ENCODE data around the gene SGK1. TPM values are rescaled to one million over a fixed set of nuclear protein-coding genes. Genes with fewer than 3 reads are reported as not detected.
A peak's percentile ranks its signal among the peaks of the same experiment; 100 is the strongest.

The SGK1 gene
- 7.2 TPM for total RNA-seq (ENCODE audit: unreplicated experiment)
- long read RNA-seq, partial matches to known transcripts, result 0 of 2 reads
- long read RNA-seq, other reads (novel, unspliced or antisense), result 0 of 2 reads

DNA sequence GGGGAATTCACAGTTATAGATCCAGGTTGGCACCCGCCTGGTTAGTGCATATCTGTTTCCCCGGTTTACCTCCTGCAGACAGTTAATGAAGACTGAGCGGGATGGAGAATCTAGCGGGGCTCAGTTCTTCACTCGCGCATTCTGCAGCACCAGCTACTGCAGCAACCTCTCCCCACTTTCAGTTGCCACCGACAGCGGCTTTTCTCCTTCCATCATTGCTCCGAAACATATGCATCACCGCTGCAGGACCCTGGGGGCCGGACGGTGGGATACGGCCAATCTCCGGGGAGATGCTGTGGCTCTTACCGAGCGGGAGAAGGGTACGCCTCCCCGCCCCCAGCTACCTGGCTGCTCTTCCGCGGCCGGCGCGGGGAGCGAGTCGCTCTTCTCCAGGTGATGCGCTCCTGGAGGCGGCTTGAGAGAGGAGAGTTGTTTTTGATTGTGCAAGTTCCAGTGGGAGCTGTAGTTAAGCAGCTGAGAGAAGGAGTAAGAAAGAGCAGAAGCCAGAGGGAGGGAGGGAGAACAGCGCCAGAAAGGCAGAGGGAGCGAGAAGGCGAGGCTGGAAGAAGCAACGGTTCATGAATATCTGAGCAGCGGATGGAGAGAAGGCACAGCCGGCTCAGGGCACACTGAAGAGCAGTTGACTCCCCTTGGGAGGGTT is at the start of gene SGK1:
Gene SGK1 (minus strand): TSS at position 642 of the 661 bp plus-strand sequence. CDS start 652 bp downstream, outside the sequence.
- H3K27ac Mint-ChIP-seq (ENCODE audit: unreplicated experiment), result no peak within 1 kb of the TSS
- TF ChIP-seq, protein P1, sequence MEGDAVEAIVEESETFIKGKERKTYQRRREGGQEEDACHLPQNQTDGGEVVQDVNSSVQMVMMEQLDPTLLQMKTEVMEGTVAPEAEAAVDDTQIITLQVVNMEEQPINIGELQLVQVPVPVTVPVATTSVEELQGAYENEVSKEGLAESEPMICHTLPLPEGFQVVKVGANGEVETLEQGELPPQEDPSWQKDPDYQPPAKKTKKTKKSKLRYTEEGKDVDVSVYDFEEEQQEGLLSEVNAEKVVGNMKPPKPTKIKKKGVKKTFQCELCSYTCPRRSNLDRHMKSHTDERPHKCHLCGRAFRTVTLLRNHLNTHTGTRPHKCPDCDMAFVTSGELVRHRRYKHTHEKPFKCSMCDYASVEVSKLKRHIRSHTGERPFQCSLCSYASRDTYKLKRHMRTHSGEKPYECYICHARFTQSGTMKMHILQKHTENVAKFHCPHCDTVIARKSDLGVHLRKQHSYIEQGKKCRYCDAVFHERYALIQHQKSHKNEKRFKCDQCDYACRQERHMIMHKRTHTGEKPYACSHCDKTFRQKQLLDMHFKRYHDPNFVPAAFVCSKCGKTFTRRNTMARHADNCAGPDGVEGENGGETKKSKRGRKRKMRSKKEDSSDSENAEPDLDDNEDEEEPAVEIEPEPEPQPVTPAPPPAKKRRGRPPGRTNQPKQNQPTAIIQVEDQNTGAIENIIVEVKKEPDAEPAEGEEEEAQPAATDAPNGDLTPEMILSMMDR (IDR thresholded peaks at IDR 0.05; ENCODE audit: unreplicated experiment), result no peak
- DNase-seq (ENCODE audit: low spot score), result peak; percentile 9
- peaks cover 2% of the 10 kb centered on the region for H3K4me1 Mint-ChIP-seq (ENCODE audit: unreplicated experiment)
- peaks cover 4% of the 10 kb centered on the region for H3K27me3 Mint-ChIP-seq (ENCODE audit: unreplicated experiment)
- H3K36me3 Mint-ChIP-seq (ENCODE audit: low read depth, unreplicated experiment), result no peaks in the 10 kb centered on the region
- no peaks in the 10 kb centered on the region for H3K9me3 Mint-ChIP-seq (ENCODE audit: unreplicated experiment)
- H3K4me3 Mint-ChIP-seq (ENCODE audit: unreplicated experiment), result peak within 1 kb of the TSS; percentile 39

DNA sequence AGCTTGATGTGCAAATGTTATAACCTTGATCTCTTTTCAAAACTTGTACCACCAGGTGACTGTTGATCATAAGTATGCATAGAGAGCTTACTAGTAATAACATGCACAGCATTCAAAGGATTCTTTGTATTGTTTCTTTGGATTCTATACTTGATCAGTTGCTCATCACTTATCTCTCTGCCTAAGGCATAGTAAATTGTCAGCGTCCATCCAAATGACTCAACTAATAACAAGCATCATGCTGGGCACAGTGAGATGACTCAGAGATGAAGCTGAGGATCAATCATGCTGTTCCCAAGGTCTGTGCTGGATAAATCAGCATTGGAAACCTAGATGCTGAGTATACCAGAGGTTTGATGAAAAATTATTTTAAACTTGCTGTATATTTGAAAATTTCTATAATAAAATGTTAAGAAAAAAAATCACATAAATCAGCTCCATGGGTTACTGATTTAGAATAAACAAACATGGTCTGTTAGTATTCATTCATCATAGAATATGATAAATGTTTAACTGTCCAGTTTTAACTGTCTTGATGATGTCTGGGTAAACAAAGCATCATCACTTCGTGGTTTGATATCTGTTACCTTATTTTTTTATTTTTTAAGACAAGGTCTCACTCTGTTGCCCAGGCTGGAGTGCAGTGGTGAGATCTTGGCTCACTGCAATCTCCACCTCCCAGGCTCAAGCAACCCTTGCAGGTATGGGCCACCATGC is 45.6 kb upstream of the SGK1 start:
- H3K27ac Mint-ChIP-seq (ENCODE audit: unreplicated experiment), result no peak overlapping the region

DNA sequence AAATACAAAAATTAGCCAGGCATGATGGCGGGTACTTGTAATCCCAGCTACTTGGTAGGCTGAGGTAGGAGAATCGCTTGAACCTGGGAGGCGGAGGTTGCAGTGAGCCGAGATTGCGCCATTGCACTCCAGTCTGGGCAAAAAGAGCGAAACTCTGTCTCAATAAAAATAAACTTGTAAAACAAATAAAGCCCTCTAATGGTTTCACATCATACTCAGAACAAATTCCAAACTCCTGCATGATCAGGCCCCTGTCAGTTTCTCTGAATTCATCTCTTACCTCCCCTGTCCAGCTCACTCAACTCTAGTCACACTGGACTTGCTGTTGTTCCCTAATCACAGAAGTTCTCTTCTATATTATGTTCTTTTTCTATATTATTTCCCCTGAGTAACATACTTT is 43.1 kb upstream of the SGK1 start:
- Mint-ChIP-seq H3K27me3 (ENCODE audit: unreplicated experiment) (no peaks in the 10 kb centered on the region), H3K27ac (ENCODE audit: unreplicated experiment) (no peak overlapping the region), H3K36me3 (ENCODE audit: low read depth, unreplicated experiment) (no peaks in the 10 kb centered on the region), H3K4me1 (ENCODE audit: unreplicated experiment) (no peaks in the 10 kb centered on the region), H3K9me3 (ENCODE audit: unreplicated experiment) (no peaks in the 10 kb centered on the region), H3K4me3 (ENCODE audit: unreplicated experiment) (no peak overlapping the region)
- TF ChIP-seq, protein P1 (IDR thresholded peaks at IDR 0.05; ENCODE audit: unreplicated experiment), result no peak
- DNase-seq (ENCODE audit: low spot score), result no peak

More for the DNA sequence above, 45.6 kb upstream of the SGK1 start:
- H3K4me1 Mint-ChIP-seq (ENCODE audit: unreplicated experiment), result no peaks in the 10 kb centered on the region
- no peak for DNase-seq (ENCODE audit: low spot score)
- no peaks in the 10 kb centered on the region for H3K9me3 Mint-ChIP-seq (ENCODE audit: unreplicated experiment)
- TF ChIP-seq, protein P1 (IDR thresholded peaks at IDR 0.05; ENCODE audit: unreplicated experiment), result no peak
- no peaks in the 10 kb centered on the region for H3K27me3 Mint-ChIP-seq (ENCODE audit: unreplicated experiment)
- H3K4me3 Mint-ChIP-seq (ENCODE audit: unreplicated experiment), result no peak overlapping the region
- no peaks in the 10 kb centered on the region for H3K36me3 Mint-ChIP-seq (ENCODE audit: low read depth, unreplicated experiment)

DNA sequence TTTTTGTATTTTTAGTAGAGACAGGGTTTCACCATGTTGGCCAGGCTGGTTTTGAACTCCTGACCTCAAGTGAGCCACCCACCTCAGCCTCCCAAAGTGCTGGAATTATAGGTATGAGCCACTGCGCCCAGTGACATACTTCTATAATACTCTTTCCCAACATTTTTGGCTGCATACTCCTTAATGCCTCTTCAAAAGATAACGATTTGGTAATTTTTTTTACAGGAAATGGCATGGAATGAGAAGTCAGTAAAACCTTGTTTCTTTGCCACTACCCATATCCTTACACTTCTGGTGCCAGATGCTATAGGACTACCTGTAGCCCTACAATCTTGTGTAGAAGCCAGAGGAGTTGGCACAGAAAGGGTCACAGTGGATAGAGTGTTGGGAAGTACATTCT is 41.4 kb upstream of the SGK1 start:
- Mint-ChIP-seq H3K27ac (ENCODE audit: unreplicated experiment) (no peak overlapping the region), H3K36me3 (ENCODE audit: low read depth, unreplicated experiment) (no peaks in the 10 kb centered on the region), H3K9me3 (ENCODE audit: unreplicated experiment) (no peaks in the 10 kb centered on the region), H3K27me3 (ENCODE audit: unreplicated experiment) (no peaks in the 10 kb centered on the region), H3K4me3 (ENCODE audit: unreplicated experiment) (no peak overlapping the region), H3K4me1 (ENCODE audit: unreplicated experiment) (no peaks in the 10 kb centered on the region)
- TF ChIP-seq, protein P1 (IDR thresholded peaks at IDR 0.05; ENCODE audit: unreplicated experiment), result no peak
- DNase-seq (ENCODE audit: low spot score), result no peak

DNA sequence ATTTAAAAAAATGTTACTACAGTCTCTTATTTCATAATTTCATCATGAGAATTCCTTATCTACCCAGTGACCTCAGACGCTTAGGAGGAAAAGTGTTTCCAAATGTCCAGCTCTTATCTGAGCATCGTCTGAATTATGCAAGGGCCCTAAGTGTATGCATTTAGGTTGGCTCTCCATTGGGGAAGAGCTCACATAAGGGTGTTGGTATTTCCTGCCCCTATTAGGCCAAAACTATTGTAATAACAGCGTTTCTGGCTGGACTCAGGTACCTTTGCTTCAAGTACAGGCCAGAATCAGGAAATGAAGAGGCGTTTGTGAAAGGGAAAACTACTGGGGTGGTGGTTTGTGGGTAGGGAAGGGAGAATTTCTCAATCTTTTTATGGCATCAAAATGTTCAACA is 40.4 kb upstream of the SGK1 start:
- Mint-ChIP-seq H3K9me3 (ENCODE audit: unreplicated experiment) (no peaks in the 10 kb centered on the region), H3K4me1 (ENCODE audit: unreplicated experiment) (no peaks in the 10 kb centered on the region), H3K27ac (ENCODE audit: unreplicated experiment) (no peak overlapping the region), H3K36me3 (ENCODE audit: low read depth, unreplicated experiment) (no peaks in the 10 kb centered on the region), H3K4me3 (ENCODE audit: unreplicated experiment) (no peak overlapping the region), H3K27me3 (ENCODE audit: unreplicated experiment) (no peaks in the 10 kb centered on the region)
- TF ChIP-seq, protein P1 (IDR thresholded peaks at IDR 0.05; ENCODE audit: unreplicated experiment), result no peak
- no peak for DNase-seq (ENCODE audit: low spot score)
